NCI-H1930 (cell line): ENCODE results near the gene GMDS.
"Not testable (repeated sequence)": the region's sequence is repeated elsewhere in the genome, so short reads cannot be mapped to it uniquely, and the experiment has no call there.

Experiments
- DNase-seq, 2 experiments: peaks; one replicate each; lab custom pipeline; 2025; lab: John Stamatoyannopoulos, UW

The GMDS gene

DNA sequence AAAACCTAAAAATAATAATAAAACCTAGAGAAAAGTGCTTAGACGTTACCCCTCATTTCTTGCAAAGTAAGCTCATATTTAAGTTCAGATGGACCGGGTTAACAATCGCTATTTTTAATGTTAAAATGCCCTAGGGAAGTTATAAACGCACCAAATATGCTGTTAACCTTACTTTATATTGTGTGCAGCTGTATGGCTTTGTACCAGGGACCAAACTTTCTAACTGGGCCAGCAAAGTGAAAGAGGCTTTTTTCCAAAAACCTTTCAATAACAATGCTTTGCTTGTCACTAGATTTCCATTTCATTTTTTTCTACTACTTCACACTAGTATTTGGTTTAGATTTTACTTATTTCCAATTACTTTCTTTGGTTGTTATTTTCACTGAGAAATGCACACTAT is 387.2 kb downstream of the GMDS start:
- DNase-seq: no peak

DNA sequence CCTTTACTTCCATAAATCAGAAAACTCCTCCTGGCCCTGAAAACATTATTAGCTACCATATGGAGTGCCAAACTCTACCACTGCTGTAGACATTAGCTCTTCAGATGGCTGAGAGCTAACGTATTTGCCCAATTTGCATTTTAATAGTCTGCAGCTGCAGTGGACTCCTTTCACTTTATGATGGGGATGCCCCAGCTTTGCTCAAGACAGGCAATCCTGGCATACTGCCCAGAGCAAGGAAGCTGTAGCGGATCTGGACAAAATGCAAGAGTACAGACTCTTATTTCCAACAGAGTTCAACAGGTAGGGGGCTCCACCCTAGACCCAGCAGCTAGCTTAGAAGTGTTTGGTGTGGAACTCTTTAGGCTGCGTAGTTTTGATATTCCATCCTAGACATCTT is 389.0 kb downstream of the GMDS start:
- DNase-seq: no peak

DNA sequence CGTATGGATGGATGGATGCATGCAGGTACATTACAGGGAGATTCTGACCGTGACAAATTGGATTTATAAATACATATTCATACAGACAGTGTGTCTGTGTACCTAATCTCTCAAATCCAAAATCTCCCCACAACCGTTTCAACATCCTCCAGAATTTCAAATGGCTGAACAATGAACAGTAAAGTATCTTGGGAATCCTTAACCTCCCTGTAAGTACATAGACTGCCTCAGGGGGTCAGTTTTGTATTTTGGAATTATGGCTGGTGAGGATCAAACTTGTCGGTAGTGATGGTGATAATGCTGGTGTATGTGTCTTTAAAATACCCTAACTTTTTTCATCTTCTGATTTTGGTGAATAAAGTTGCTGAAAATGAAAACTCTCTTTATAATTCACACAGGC is 389.5 kb downstream of the GMDS start:
- DNase-seq: no peak

DNA sequence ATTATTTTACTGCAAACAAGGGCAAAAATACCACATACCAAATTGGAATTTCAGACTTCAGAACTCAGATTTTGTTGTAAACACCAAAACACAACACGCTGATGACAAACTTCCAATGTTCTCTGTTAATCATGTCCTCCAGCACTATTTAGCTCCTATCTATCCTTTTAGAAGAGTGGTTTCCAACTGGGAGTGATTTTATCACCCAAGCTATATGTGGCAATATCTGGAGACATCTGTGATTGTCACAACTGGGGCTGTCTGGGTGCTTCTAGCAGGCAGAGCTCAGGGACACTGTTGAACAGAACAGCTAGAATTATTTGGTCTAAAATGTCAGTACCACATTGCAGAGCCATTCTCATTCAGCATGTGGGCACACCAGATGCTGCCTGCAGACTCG is 391.1 kb downstream of the GMDS start:
- DNase-seq: no peak

DNA sequence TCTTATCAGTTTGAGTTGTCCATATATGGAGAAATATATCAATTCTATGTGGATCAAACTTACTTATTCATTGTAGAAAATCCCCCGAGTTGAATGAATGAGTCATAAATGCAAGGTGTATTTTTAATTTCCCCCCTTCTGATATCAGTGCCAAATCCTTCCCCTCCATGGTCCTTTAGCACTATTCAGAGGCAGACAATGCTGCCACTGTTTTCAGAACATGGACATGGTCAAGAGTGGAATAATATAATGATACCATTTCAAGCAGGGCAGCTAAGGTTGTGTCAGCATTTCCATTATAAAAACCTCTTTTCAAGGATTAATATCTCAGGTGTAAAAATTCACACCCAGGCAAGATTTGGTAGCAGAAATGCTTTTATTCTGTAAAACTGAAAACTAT is 391.6 kb downstream of the GMDS start:
- DNase-seq: no peak

DNA sequence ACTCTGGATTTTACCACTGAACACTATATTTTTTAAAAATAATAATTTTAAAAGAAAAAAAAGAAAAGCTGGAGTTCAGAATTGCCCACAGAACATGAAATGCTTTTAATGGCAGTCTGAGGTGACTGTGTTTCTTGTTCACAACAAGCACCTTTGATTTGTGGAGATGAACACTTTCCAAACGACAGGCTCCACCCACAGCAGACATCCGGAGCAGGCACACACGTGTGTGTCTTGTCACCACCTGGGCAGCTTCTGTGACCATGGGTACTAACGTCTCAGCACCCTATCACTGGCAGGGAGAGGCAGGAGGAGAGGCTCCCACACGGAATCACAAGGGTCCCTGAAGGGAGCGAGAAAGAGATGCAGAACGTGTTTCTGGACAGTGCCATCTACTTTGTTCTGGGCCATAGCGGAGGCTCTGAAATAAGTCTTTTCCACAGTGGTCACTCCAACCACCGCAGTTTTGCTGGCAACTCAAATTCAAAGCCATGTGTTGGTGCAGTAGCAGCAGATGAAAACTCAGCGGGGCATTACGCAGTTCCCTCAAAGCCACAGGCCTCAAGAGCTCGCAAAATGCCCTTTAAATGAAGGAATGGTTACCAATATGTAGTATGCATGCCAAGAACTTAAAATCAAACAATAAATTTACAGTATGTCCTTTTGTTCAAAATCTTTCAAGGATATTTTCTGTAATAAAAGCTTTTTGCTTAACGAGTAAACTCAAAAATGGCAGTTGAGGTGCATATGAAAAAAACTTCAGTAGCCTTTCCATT is 393.5 kb downstream of the GMDS start:
- no peak for DNase-seq

DNA sequence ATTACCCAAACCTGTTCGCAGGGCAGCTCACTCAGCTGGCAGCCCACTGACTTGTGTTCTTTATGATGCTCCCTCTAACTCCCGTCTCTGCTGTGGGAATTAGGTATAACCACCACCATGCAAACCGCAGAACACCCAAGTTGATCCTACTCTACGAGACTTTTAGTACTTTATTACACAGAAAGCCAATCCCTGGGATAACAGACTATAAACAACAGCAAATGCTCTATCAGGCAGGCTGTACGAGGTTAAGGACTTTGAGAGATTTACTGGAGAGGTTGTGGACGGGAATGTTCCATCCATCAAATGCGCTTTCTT is 394.6 kb downstream of the GMDS start:
- DNase-seq: no peak

DNA sequence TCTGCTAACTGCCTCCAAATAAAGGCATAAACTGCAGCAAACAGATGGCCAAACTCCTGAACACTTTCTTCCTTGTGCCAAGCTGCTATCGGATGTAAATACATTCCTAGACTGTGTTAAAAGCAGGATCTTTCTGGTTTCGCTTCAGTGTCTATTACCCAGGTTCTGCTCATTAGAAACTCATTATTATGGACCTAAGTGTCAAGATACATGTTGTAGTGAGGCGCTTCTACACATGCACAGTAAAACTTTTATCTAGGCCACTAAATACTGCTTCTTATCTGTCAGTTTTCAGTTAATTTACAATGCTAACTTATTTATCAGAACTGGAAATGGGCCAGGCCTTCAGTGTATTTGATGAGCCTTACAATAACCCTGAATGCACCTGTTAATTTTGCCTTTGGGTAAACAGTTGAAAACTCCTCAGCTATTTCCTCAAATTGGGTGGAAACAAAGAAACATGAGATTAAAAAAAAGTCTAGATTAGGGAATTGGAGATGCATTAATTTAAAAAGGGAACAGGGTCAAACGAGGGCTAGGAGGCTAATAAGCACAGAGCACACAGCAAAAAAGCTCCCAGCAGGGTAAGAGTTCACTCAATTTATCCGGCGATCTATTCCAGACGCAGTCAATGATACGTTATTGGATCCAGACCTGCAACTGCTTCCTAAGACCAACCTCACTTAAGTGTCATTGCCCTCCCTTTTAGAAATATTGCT is 395.1 kb downstream of the GMDS start:
- no peak for DNase-seq

DNA sequence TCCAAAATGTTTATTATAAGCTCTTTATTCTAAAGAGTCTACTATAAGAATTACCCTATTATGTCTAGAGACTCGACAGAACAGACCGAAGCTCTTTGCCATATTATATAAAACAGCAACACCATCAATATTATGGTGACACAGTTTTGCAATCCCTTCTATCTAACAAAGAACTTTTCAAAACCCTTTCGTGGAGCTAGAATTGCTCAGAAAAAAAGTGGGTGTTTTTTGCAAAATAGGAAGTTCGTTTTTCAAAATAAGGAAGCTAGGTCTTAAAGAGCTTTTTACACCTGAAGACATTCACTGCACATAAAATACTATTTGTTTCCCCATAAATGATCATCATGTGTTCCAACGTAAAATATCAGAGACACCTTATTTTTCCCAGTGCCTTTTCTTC is 395.7 kb downstream of the GMDS start:
- no peak for DNase-seq

DNA sequence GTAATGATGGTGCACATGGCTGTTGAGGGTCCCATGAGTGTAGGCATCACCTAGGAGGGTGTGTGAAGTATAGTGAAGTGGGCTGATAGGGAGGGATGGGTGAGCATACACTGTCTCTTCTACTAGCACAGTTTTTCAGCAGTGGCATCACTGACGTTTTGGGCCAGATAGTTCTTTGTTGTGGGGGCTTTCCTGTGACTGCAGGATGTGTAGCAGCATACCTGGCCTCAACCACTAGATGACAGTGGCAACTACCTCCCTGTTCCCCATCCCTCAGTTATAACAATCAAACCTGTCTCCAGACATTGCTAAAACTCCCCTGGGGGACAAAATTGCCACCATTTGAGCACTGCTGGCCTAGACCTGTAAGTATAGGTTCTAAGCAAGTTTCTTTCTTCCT is 396.7 kb downstream of the GMDS start:
- DNase-seq: no peak

DNA sequence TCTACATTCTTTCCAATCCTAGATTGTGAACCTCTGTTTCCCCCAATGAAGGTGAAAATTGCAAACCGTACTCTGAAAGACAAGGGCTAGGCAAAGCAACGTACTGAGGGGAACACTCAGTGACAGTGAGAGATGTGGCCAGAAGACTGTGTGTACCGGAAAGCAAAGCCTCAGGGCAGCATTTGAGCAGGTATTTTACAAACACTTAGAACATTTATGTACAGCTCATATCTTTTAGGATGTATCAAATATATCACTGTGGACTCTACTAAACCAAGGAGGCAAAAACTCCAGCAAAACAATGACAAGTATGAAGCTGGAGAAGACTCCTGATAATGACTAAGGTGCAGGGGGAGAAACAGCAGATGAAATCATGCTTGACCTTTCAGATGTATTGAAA is 398.8 kb downstream of the GMDS start:
- no peak for DNase-seq

DNA sequence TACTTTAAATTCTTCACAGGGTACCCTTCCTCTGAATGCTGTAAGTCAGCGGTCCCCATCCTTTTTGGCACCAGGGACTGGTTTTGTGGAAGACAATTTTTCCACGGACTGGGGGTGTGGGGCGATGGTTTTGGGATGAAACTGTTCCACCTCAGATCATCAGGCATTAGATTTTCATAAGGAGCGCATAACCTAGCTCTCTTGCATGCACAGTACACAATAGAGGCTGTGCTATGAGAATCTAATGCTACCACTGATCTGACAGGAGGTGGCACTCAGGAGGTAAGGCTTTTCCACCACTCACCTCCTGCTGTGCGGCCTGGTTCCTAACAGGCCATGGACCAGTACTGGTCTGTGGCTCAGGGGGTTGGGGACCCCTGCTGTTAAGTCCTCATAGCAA is 399.9 kb downstream of the GMDS start:
- not testable (repeated sequence) for DNase-seq

DNA sequence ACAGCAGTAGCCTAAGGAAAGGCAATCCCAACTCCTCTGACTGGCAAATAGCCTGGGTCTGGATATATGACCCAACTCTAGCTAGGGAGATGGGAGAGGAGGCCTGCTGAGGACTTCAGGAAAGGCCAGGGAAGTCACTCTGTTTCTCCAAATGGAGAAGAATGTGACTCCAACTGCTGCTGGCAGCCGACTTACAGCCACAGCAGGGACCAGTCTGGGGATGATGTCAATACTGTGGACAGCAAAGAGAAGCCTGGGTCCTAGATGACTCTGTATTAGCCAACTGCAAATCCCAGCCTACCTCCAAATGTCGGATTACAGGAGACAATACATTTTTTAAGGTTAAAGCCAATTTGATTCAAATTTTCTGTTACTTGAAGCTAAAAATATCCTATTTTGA is 403.1 kb downstream of the GMDS start:
- DNase-seq: no peak

DNA sequence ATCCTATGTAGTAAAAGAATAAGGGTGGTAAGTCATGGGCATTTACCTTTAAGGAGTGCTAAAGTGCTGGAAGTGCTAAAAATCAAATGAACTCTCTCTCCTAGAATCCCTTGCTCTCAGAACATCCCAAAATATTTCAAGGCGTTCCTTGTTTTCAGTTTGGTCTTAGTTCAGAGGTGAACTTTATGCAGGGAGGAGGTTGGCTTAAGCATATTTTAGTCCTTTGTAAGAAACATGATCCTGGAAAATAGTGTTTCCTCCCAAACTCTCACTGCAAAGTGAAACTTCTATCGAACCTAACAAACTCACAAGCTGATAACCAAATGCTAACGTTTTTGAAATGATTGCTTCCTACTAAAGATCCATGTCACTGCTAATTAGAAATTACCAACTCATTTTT is 404.3 kb downstream of the GMDS start:
- DNase-seq: no peak

DNA sequence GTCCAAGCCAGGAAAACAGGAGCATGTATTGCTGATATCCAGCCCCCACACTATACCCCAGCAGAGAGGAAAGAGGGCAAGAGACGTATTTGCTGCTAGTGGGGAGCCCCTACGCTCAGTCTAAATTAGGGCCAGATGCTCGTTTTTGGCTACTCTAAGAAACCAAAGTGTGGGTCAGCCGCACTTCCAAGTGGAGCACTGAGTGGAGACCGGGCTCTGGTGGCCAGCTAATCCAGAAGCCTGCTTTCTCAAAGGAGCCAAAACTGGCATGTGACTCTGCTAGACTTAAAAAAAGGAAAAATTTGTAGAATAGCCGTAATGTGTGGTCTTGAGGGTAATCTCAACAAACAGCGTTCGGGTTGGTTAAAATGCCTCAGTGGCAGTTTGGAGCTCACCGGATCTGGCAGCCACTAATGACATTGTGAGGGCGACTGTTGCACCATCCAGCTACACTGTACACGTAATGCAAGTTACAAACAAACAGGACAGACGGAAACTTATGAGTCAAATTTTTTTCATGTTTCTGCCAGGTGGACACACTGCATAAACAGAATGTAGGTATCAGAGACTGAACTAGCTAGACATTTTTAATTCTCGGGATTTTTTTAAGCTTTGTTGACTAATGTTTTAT is 404.8 kb downstream of the GMDS start:
- no peak for DNase-seq

DNA sequence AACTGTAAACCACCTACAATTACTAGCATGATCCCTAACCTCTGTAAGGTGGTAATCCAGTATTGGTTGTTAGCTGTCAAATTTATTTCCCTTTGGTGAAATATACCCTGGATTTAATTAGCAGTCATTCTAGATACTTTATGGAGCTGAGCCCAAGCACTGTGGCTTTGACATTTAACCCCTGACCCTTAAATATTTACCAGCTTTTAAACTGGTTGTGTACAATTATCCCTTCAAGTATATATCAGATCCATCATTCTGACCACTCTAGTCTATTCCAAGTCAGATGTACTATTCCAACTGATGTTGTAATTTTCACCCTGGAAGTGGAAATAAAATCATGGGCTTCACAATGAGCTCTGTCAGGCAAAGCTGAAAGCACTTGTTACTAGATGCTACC is 406.0 kb downstream of the GMDS start:
- no peak for DNase-seq

DNA sequence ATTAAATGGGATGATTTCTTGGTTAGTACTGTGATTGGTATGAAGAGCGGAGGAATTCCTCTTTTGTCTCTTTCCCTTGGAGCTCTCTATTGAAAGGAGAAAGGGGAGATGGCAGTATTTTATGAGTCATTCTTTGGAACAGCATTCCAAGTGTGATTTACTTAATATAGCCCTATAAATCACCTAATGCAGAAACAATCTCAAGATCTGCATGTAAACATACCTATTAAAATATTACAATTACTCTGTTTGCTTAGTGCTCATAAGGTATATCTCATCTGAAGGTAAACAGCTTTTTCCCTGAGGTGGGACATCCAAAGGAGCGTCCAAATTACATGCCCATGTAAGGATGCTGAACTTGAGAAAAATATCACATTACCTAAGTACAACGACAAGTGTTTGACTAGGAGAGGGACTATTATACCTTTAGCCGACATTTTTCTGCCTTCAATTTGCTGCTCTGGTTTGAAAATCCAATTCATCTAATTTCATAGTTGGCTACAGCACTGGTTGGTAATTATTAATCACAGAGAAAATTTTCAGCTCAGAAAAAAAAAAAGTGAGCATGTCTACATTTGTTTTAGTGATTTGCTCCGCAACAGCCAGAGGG is 406.7 kb downstream of the GMDS start:
- no peak for DNase-seq

DNA sequence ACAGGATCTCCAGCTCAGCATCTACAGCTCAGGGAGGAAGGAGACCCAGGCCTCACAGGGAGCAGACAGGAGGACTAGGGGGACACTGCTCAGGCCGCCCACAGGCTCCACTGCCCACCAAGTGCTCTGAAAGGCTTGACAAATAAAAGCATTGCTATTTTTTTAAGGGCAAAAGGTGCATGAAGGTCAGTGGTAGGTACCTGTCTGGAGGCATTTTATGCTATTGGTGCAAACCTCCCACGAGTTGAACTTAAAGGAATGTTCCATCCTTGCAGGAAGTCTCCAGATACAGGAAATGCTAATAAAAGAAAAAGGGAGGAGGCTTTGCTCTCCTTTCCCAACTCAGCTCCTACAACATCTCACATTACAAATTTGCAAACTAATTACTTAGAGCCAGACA is 407.6 kb downstream of the GMDS start:
- DNase-seq: no peak

DNA sequence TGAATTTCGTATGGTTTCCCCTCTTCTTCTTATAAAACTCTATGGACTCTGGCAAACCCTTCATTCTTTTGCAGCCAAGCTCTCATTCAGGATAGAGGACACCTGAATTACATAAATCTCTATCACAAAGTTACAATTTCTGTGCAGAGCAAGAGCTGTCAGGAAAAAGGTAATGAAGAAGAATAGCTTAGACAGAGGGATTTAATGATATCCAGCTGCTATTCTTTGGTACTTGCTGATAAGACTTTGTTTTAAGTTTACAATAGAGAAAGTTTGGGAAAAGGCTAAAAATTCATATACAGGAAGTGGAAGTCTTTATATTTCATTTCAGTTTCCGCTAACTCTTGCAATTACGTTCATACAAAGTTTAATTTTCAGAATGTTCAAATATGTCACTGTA is 408.7 kb downstream of the GMDS start:
- no peak for DNase-seq

DNA sequence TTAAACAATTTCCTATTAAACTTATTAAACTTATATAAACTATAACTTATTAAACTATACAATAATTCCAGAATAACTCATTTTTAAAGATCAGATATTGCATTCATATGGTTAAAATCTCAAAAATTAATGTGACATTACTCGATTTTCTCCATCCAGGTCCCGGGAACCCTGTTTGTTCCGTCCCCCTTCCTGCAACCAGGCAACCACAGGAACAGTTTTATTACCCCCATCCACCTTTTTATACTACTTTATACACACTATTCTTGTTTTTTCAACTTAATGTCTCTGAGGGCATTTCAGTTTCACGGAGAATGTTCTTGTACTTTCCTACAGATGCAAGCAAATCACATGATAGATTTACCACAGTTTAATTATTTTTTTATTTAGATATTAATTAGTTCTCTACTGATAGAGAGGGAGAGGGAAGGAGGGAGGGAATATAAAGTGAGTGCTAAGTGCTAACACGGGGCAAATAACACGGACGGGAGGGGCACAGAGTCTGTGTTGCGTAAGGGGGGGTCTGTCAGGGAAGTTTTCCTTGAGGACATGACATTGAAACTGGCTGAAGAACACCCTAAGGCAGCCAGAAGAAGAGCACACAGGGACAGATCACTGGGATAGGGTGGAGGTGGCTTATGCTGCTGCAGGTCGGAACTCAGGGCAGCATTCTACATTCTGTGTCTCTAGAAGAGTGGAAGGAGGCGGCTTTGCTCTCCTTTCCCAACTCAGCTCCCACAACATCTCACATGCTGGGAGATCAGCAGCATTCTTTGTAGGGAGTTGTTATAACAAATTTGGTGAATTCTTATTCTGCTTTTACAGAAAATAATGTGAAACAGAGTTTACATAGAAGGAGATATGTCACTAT is 410.5 kb downstream of the GMDS start:
- no peak for DNase-seq

DNA sequence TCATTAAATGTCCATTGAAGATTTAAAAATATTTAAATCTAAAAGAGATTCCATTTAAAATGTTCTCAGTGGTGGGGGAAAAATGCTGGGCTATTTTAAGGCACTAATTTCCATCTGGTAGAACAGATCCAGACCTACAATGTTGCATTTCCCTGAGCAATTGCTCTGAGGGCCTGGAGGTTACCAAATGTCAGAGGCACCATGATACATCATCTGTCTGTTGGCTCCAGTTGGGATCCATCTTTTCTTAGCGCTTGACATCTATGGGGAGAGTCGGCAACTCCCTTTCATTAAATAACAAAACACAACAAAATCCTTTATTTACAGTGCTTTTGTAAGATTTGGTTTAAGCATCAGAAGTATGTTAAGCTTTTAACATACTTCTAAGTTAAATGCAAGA is 411.2 kb downstream of the GMDS start:
- no peak for DNase-seq
